GM12878 (cell line): ENCODE measurements around the gene CSNK1G2. TPM values are rescaled to one million over a fixed set of nuclear protein-coding genes. Genes with fewer than 3 reads are reported as not detected.

Experiments used
- ATF2 ChIP-seq: IDR thresholded peaks from 2 replicates; pipeline ENCODE4 v1.6.1; 2012; ENCODE audit warnings: low read length, inconsistent platforms
- CBX3 ChIP-seq: fragments of 200-600 bp; sonication (generic); IDR thresholded peaks from 2 replicates; pipeline ENCODE4 v1.6.1; 2016; ENCODE audit warnings: low read depth, borderline replicate concordance
- CBX5 ChIP-seq: sonication (generic); IDR thresholded peaks from 2 replicates; pipeline ENCODE4 v1.6.1; 2016; ENCODE audit warnings: low read depth, moderate library complexity, mild to moderate bottlenecking, inconsistent platforms
- E2F8 ChIP-seq: fragments of 450-650 bp; IDR thresholded peaks from 2 replicates; pipeline ENCODE4 v1.6.1; 2018; ENCODE audit warnings: mild to moderate bottlenecking, low read depth, moderate library complexity; ENCODE audit not compliant: partially characterized antibody
- ESRRA ChIP-seq: IDR thresholded peaks from 2 replicates; pipeline ENCODE4 v1.6.1; 2012; ENCODE audit warnings: mild to moderate bottlenecking, low read length, improper control_type of control experiment
- ETV6 ChIP-seq, 2 experiments: fragments of 450-650 bp in 1 of 2; IDR thresholded peaks in 1 of 2; conservative IDR thresholded peaks in 1 of 2; 2 replicates each; pipeline ENCODE4 v1.6.1; 2014; ENCODE audit warnings: antibody characterized with exemption in 1 of 2, borderline replicate concordance in 1 of 2, low read depth in 1 of 2, mild to moderate bottlenecking in 1 of 2, moderate library complexity in 1 of 2
- FOS ChIP-seq: IDR thresholded peaks from 3 replicates; pipeline ENCODE4 v1.6.1; 2011; ENCODE audit warnings: borderline replicate concordance; ENCODE audit not compliant: insufficient read length; ENCODE audit errors: extremely low read depth
- FOXM1 ChIP-seq: IDR thresholded peaks from 2 replicates; pipeline ENCODE4 v1.6.1; 2012; ENCODE audit warnings: low read depth, mild to moderate bottlenecking, inconsistent platforms, low read length, moderate library complexity
- MEF2B ChIP-seq: fragments of 450-650 bp; IDR thresholded peaks from 2 replicates; pipeline ENCODE4 v1.6.1; 2018; ENCODE audit warnings: mild to moderate bottlenecking, moderate library complexity; ENCODE audit not compliant: partially characterized antibody, poor library complexity, severe bottlenecking
- MTA2 ChIP-seq: fragments of 450-650 bp; IDR thresholded peaks from 2 replicates; pipeline ENCODE4 v1.6.1; 2016; ENCODE audit warnings: low read depth, mild to moderate bottlenecking, moderate library complexity
- MYB ChIP-seq: fragments of 150-350 bp; IDR thresholded peaks from 2 replicates; pipeline ENCODE4 v1.6.1; 2014; ENCODE audit warnings: mild to moderate bottlenecking, low read depth, low read length, borderline replicate concordance
- NR2C2 ChIP-seq: IDR thresholded peaks from 2 replicates; pipeline ENCODE4 v1.6.1; 2011; ENCODE audit warnings: borderline replicate concordance, low read depth; ENCODE audit not compliant: control insufficient read depth, insufficient read length
- PAX5 ChIP-seq: IDR thresholded peaks from 2 replicates; pipeline ENCODE4 v1.6.1; 2011; ENCODE audit warnings: low read depth, low read length, borderline replicate concordance
- POLR2A ChIP-seq: IDR thresholded peaks from 2 replicates; pipeline ENCODE4 v1.6.1; 2011; ENCODE audit warnings: low read depth, mild to moderate bottlenecking, low read length
- POLR2AphosphoS5 ChIP-seq: IDR thresholded peaks from 2 replicates; pipeline ENCODE4 v1.6.1; 2011; ENCODE audit warnings: mild to moderate bottlenecking, low read length, inconsistent platforms
- RAD21 ChIP-seq: IDR thresholded peaks from 2 replicates; pipeline ENCODE4 v1.6.1; 2011; ENCODE audit warnings: mild to moderate bottlenecking, low read depth, low read length, moderate library complexity; ENCODE audit not compliant: insufficient read depth
- RBBP5 ChIP-seq: fragments of 200-600 bp; sonication (generic); conservative IDR thresholded peaks from 2 replicates; pipeline ENCODE4 v1.6.1; 2016
- RELA ChIP-seq: fragments of 450-650 bp; IDR thresholded peaks from 2 replicates; pipeline ENCODE4 v1.8.0; 2014; ENCODE audit warnings: borderline replicate concordance; ENCODE audit not compliant: partially characterized antibody
- SREBF1 ChIP-seq: IDR thresholded peaks from 2 replicates; pipeline ENCODE4 v1.6.1; 2012; ENCODE audit warnings: mild to moderate bottlenecking, low read length
- TCF3 ChIP-seq: IDR thresholded peaks from 2 replicates; pipeline ENCODE4 v1.6.1; 2012; ENCODE audit warnings: low read depth, mild to moderate bottlenecking, low read length, borderline replicate concordance; ENCODE audit not compliant: insufficient read depth
- polyA plus RNA-seq, 11 experiments: library from polyadenylated mRNA; depleted of rRNA in 4 of 11; unstranded in 6 of 11; stranded (reverse) in 5 of 11; fragments of >200 nt; fragmentation: Nextera tagmentation in 4 of 11; fragmentation: Illumina TruSeq in 1 of 11; extraction: Ambion mirVana in 4 of 11; extraction: Trizol in 1 of 11; gene quantifications; 1 replicate in 1 of 11; 2 replicates in 10 of 11; pipeline versions ENCODE4 v1.2.1 to v1.2.3, GENCODE V29; 2011 to 2016; ENCODE audit warnings: inconsistent platforms in 2 of 11, missing spikeins in 2 of 11, low read depth in 1 of 11
- total RNA-seq, 4 experiments: library from RNA; depleted of rRNA in 3 of 4; stranded (reverse); fragments of >200 nt in 3 of 4; fragmentation: Illumina TruSeq in 1 of 4; extraction: Trizol in 1 of 4; gene quantifications; 2 replicates each; pipeline versions ENCODE4 v1.2.1 to v1.2.3, GENCODE V29; 2013 to 2021
- TF ChIP-seq, protein P1 (sequence below): fragments of 450-650 bp; IDR thresholded peaks from 2 replicates; pipeline ENCODE4 v1.6.1; 2016; ENCODE audit warnings: mild to moderate bottlenecking
- TF ChIP-seq, protein P2 (sequence below): fragments of 450-650 bp; IDR thresholded peaks from 2 replicates; pipeline ENCODE4 v1.6.1; 2017; ENCODE audit warnings: borderline replicate concordance
- TF ChIP-seq, protein P3 (sequence below): IDR thresholded peaks from 2 replicates; pipeline ENCODE4 v1.6.1; 2011; ENCODE audit warnings: low read depth, mild to moderate bottlenecking, low read length, moderate library complexity, borderline replicate concordance; ENCODE audit errors: extremely low read depth

Gene CSNK1G2
- total and polyA plus RNA-seq, 10 of the 15 experiments (the other 5 are each of a cell fraction or from before 2014, with no cell fraction given), result 0.64 to 109 (median 25.0) TPM

GRCh38 chr19:1905110-1905862 is 35.7 kb upstream of the CSNK1G2 start, which contains the start of the genes ADAT3 and SCAMP4 (continued):
- TF ChIP-seq ATF2, result no peak
- no peak for TF ChIP-seq FOXM1
- peak; percentile 48 for TF ChIP-seq RELA
- peak; percentile 86 for TF ChIP-seq MTA2
- peak in 1 of 2 experiments; percentile 50; a peak in 2 of 4 replicates for TF ChIP-seq ETV6 (conservative IDR thresholded peaks at IDR 0.05 in 1 of 2, IDR thresholded peaks at IDR 0.05 in 1 of 2; ENCODE audit: borderline replicate concordance in 1 of 2, low read depth in 1 of 2)
- peak; percentile 43; the same call in 1 of the 2 replicates for TF ChIP-seq PAX5
- peak; percentile 79 for TF ChIP-seq SREBF1
- no peak for TF ChIP-seq CBX5
- TF ChIP-seq MYB, result no peak
- TF ChIP-seq, protein P1, sequence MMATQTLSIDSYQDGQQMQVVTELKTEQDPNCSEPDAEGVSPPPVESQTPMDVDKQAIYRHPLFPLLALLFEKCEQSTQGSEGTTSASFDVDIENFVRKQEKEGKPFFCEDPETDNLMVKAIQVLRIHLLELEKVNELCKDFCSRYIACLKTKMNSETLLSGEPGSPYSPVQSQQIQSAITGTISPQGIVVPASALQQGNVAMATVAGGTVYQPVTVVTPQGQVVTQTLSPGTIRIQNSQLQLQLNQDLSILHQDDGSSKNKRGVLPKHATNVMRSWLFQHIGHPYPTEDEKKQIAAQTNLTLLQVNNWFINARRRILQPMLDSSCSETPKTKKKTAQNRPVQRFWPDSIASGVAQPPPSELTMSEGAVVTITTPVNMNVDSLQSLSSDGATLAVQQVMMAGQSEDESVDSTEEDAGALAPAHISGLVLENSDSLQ, result no peak
- TF ChIP-seq MEF2B, result no peak
- TF ChIP-seq, protein P2, sequence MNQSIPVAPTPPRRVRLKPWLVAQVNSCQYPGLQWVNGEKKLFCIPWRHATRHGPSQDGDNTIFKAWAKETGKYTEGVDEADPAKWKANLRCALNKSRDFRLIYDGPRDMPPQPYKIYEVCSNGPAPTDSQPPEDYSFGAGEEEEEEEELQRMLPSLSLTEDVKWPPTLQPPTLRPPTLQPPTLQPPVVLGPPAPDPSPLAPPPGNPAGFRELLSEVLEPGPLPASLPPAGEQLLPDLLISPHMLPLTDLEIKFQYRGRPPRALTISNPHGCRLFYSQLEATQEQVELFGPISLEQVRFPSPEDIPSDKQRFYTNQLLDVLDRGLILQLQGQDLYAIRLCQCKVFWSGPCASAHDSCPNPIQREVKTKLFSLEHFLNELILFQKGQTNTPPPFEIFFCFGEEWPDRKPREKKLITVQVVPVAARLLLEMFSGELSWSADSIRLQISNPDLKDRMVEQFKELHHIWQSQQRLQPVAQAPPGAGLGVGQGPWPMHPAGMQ, result no peak
- TF ChIP-seq RBBP5, result no peak
- no peak for TF ChIP-seq ESRRA
- no peak for TF ChIP-seq FOS
- TF ChIP-seq TCF3, result peak; percentile 89
- peak; percentile 43; the same call in 1 of the 2 replicates for TF ChIP-seq POLR2AphosphoS5
- peak; percentile 97 for TF ChIP-seq NR2C2
- TF ChIP-seq RAD21, result no peak
- TF ChIP-seq, protein P3, sequence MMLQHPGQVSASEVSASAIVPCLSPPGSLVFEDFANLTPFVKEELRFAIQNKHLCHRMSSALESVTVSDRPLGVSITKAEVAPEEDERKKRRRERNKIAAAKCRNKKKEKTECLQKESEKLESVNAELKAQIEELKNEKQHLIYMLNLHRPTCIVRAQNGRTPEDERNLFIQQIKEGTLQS, result peak; percentile 62; the same call in 1 of the 2 replicates
- TF ChIP-seq CBX3, result no peak
- TF ChIP-seq POLR2A, result peak; percentile 80
- no peak for TF ChIP-seq E2F8
